Right lobe of liver (tissue), 4 donors: ENCODE results near the gene SLC39A9.

Experiments used
- POLR2A ChIP-seq: fragments of 450-650 bp; IDR thresholded peaks from one replicate; pipeline ENCODE4 v1.6.1; 2017; ENCODE audit warnings: antibody characterized with exemption, mild to moderate bottlenecking
- TF ChIP-seq, protein P1 (sequence below), 4 donors: fragments of 200-600 bp in 3 of 4; fragments of 450-650 bp in 1 of 4; IDR thresholded peaks; one replicate each; pipeline versions ENCODE4 v1.5.1 to v1.8.0; 2016 to 2022; ENCODE audit warnings: antibody characterized with exemption in 4 of 4, mild to moderate bottlenecking in 2 of 4
- donor health status: DM: no; HTN: no; CAD: no.
- donor health status: DM: no; HTN: no; CAD: no.
- donor health status: DM: no; HTN: yes; CAD: no.

DNA sequence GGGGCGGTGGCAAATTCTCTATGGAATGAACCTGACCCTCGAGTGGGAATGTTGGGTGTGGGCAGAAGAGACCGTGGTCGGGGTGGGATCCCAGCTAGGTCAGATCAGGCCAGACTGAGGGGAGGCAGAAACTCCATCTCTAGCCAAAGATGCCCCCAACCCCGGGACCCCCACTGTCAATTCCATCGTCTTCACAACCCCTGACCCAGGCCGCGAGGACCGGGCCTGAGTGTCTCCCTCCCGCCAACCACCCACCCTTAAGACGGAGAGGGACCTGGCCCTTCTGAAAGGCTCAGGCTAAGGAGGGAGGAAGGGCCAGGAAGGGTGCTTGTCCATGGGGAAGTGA, 86.8 kb downstream of the SLC39A9 start:
- TF ChIP-seq, protein P1, sequence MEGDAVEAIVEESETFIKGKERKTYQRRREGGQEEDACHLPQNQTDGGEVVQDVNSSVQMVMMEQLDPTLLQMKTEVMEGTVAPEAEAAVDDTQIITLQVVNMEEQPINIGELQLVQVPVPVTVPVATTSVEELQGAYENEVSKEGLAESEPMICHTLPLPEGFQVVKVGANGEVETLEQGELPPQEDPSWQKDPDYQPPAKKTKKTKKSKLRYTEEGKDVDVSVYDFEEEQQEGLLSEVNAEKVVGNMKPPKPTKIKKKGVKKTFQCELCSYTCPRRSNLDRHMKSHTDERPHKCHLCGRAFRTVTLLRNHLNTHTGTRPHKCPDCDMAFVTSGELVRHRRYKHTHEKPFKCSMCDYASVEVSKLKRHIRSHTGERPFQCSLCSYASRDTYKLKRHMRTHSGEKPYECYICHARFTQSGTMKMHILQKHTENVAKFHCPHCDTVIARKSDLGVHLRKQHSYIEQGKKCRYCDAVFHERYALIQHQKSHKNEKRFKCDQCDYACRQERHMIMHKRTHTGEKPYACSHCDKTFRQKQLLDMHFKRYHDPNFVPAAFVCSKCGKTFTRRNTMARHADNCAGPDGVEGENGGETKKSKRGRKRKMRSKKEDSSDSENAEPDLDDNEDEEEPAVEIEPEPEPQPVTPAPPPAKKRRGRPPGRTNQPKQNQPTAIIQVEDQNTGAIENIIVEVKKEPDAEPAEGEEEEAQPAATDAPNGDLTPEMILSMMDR (IDR thresholded peaks at IDR 0.05): no peak
- no peak for TF ChIP-seq POLR2A
